Muscle of back (tissue), 11 donors: ENCODE measurements around the gene FAM25C. TPM values are rescaled to one million over a fixed set of nuclear protein-coding genes. Genes with fewer than 3 reads are reported as not detected.
"Not testable (repeated sequence)": the region's sequence is repeated elsewhere in the genome, so short reads cannot be mapped to it uniquely, and the experiment has no call there.

ENCODE experiments used
- DNase-seq, 3 donors: peaks; one replicate each; pipeline versions ENCODE4 v3.0.0 to v3.0.0-alpha.2; 2013
- polyA plus RNA-seq, 10 donors: library from polyadenylated mRNA; unstranded; fragments of 120-200 nt; gene quantifications; one replicate each; pipeline ENCODE4 v1.2.1, GENCODE V29; 2013; ENCODE audit not compliant: insufficient read length in 10 of 10

FAM25C gene
- polyA plus RNA-seq, 10 donors, result not detected

DNA sequence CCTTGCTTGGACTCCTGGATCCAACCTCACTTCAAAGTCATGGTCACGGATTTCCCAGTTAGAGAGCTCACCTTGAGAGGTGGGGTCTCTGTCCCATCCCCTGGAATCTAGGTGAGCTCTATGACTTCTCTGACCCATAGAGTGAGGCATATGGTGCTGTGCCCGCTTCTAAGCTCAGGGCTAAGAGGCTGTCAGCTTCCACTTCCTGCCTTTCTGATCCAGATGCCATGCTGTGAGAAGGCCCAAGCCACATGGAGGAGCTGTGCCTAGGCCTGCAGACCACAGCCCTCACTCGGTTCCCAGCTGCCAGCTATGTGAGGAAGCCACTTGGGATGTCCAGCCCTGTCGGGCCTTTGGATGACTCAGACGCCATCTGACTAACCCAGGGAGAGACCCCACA is 39.9 kb downstream of the FAM25C start:
- not testable (repeated sequence) for DNase-seq

- DNase-seq, result peak in 1 of 3 donors; percentile 7
Observed at GRCh38 chr10:47957158-47957557, 42.4 kb downstream of the FAM25C start.

GRCh38 chr10:47947424-47947823 is 52.2 kb downstream of the FAM25C start:
- DNase-seq, result not testable (repeated sequence)

Other genes starting within 250 kb of the FAM25C start
- 1 to 10 TPM in 3 of 10 donors, under 1 TPM in 7; 0.15 to 1.1 (median 0.77) TPM for gene SYT15B, start 236.2 kb downstream of the FAM25C start, polyA plus RNA-seq
- under 1 TPM in 4 of 10 donors, not detected in 6; 0.07 to 0.43 (median 0.12) TPM for gene NPY4R2, start 81.1 kb downstream of the FAM25C start, polyA plus RNA-seq